CD4-positive, alpha-beta T cell treated with Interleukin-6 at 100 ng/mL for 8 hours (primary cell): Measurements from ENCODE around the gene PSMB9.
"Not testable (repeated sequence)": the region's sequence is repeated elsewhere in the genome, so short reads cannot be mapped to it uniquely, and the experiment has no call there.

Experiments
- DNase-seq: peaks from one replicate; pipeline ENCODE4 v3.0.0-alpha.2; 2020; ENCODE audit warnings: mixed read lengths, low spot score

PSMB9 gene

GRCh38 chr6:32862725-32863124, 8.7 kb downstream of the PSMB9 start:
- DNase-seq: no peak

- DNase-seq: no peak
Observed at GRCh38 chr6:32865724-32866443, 11.9 kb downstream of the PSMB9 start.

GRCh38 chr6:32867022-32867477, 13.1 kb downstream of the PSMB9 start:
- no peak for DNase-seq

- no peak for DNase-seq
Observed at GRCh38 chr6:32867554-32868256, 13.7 kb downstream of the PSMB9 start.

GRCh38 chr6:32868257-32868788, 14.3 kb downstream of the PSMB9 start:
- DNase-seq: peak; percentile 83

- not testable (repeated sequence) for DNase-seq
Observed at GRCh38 chr6:32873947-32874346, 20.0 kb downstream of the PSMB9 start.

GRCh38 chr6:32876603-32877002, 22.6 kb downstream of the PSMB9 start:
- DNase-seq: no peak

GRCh38 chr6:32879691-32880090, 25.7 kb downstream of the PSMB9 start:
- no peak for DNase-seq

- not testable (repeated sequence) for DNase-seq
Observed at GRCh38 chr6:32880962-32881361, 27.0 kb downstream of the PSMB9 start.

- no peak for DNase-seq
Observed at GRCh38 chr6:32882879-32883250, 28.9 kb downstream of the PSMB9 start.

- no peak for DNase-seq
Observed at GRCh38 chr6:32883789-32884188, 29.8 kb downstream of the PSMB9 start.

- peak; percentile 66 for DNase-seq
Observed at GRCh38 chr6:32885698-32886286, 31.8 kb downstream of the PSMB9 start.

GRCh38 chr6:32886681-32887383, 32.8 kb downstream of the PSMB9 start:
- no peak for DNase-seq

- DNase-seq: no peak
Observed at GRCh38 chr6:32887616-32888015, 33.6 kb downstream of the PSMB9 start.

GRCh38 chr6:32888576-32888975, 34.6 kb downstream of the PSMB9 start:
- no peak for DNase-seq

GRCh38 chr6:32889533-32889932, 35.5 kb downstream of the PSMB9 start:
- no peak for DNase-seq

GRCh38 chr6:32890831-32891230, 36.8 kb downstream of the PSMB9 start:
- DNase-seq: no peak

- peak; percentile 90 for DNase-seq
Observed at GRCh38 chr6:32894085-32895005, 40.4 kb downstream of the PSMB9 start.

GRCh38 chr6:32895006-32895345, 41.0 kb downstream of the PSMB9 start:
- no peak for DNase-seq

GRCh38 chr6:32903952-32904351, 50.0 kb downstream of the PSMB9 start:
- no peak for DNase-seq

GRCh38 chr6:32905078-32905477, 51.1 kb downstream of the PSMB9 start:
- no peak for DNase-seq
